Fibroblast of the conjunctiva (primary cell): ENCODE data around the gene GJA5.

ENCODE experiments used
- DNase-seq: peaks from one replicate; pipeline ENCODE4 v3.0.0-alpha.2; 2010; ENCODE audit warnings: low read depth

Gene GJA5

GRCh38 chr1:147729315-147729714 is 31.1 kb downstream of the GJA5 start:
- no peak for DNase-seq

GRCh38 chr1:147726168-147726567 is 34.2 kb downstream of the GJA5 start:
- no peak for DNase-seq

DNA sequence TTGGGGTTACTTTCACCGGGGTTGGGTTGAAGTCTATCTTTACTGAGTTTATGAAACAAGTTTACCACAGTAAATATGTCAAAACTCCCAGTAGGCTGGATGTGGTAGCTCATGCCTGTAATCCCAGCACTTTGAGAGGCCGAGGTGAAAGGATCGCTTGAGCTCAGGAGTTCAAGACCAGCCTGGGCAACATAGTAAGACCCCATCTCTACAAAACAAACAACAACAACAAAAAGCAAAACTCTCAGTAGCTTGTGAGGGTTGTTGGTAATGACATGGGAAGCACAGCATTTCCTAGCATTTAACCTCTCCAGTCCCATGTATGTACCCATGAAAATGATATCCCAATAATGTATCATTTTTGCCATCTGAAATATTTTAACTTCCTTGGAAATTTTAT is 34.7 kb downstream of the GJA5 start:
- DNase-seq, result no peak

- no peak for DNase-seq
Measured at GRCh38 chr1:147723691-147724323, 36.6 kb downstream of the GJA5 start.

DNA sequence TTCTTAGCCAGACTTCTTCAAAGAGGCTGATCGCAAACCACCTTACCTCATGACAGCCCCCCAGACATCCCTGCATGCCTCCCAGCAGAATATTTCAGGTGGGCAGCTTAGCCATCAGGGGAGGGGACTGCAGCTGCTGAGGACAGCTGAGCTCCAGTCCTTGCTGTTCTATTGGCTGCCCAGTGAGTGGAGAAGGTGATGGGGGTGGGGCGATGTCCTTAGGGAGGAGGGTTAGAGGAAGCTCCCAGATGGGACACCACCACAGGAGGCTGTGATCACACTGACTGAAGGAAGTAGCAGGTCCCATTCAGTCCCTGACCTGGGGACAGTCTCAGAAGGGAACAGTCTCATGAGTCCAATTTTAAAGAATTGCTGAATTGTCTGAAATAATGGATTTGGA is 38.3 kb downstream of the GJA5 start:
- DNase-seq, result no peak

- no peak for DNase-seq
Measured at GRCh38 chr1:147721716-147722115, 38.7 kb downstream of the GJA5 start.

DNA sequence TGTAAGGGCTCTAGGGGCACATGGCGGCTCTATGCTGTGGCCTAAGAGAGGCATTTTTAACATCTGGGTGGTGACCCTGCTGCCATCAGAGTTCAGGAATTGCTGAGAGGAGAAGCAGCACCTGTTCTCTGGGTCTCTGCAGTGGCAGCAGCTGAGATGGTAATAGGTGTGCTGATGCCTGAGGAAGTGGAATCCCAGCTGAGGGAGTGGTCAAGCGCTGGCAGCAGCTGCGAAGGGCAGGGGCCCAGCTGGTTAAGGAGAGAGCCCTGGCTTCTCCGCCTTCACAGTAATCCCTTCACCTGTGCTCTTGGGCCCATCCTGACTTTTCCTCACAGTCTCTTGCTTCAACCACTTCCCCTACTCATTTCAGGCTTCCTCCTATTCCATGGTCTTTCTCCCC is 39.8 kb downstream of the GJA5 start:
- DNase-seq, result no peak

DNA sequence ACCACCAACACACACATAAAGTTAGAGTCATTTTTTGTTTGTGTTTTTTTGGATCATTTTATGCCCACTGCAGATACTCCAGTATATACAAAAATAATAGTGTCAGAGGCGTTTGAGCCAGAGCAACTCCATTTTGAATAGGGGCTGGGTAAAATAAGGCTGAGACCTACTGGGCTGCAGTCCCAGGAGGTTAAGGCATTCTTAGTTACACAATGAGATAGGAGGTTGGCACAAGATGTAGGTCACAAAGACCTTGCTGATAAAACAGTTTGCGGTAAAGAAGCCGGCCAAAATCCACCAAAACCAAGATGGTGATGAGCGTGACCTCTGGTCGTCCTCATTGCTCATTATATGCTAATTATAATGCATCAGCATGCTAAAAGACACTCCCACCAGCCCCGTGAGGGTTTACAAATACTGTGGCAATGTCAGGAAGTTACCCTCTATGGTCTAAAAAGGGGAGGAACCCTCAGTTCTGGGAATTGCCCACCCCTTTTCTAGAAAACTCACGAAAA is 40.6 kb downstream of the GJA5 start:
- DNase-seq, result no peak

DNA sequence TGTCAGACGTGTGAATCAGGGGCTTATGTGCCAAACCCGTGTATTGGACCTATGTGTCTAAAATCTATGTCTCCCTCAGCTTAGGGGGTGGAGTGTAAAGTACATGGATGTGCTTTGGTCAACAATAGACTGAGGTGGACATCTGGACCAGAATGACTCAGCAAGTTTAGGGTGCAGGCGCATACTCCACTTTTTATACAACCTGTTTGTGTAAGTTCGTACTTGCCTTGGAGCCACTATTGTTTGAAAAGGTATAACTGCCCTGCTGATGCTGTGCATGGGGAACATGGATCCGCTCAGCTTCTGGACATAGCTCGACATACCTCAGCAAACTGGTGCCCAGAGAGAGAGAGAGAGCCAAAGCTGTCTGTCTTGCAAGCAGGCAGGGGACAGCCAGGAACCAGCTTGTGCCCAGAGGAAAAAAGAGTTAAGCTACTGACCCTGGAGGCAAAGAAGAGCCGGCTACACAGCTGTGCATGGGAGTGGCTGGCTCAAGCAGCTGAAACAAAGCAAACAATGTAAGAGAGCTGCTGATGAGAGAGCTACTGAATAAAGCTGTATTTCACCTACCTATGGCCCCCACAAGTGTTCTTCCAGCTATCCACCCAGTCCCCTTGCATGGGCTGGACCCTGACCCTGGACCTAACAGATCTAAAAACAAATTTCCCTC is 41.2 kb downstream of the GJA5 start:
- DNase-seq, result no peak

GRCh38 chr1:147717706-147718097 is 42.7 kb downstream of the GJA5 start:
- no peak for DNase-seq

- no peak for DNase-seq
Measured at GRCh38 chr1:147717051-147717705, 43.2 kb downstream of the GJA5 start.

DNA sequence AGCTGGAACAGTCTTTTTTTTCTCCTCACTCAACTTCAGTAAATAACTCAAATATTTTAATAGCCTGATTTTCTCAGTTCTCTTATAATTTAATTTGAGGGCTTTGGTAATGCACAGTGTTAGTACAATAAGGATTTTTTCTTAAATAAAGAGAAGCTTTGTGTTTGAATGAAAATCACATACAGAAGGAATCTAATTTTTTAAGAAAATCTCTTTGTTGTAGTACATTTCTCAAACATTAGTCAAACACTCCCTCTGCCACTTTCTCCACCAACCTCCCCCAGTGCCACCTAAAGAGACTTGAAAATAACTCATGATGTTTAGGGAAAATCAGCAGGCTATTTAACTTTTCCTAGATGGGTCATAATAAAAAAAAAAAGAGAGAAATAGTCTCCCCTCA is 47.8 kb downstream of the GJA5 start:
- no peak for DNase-seq
